ENCODE results near the gene DLGAP1. TPM values are rescaled to one million over a fixed set of nuclear protein-coding genes. Genes with fewer than 3 reads are reported as not detected.
A peak's percentile ranks its signal among the peaks of the same experiment; 100 is the strongest.

Gene DLGAP1
- total and polyA plus RNA-seq, 2 of the 13 experiments (the other 11 are each of a cell fraction or from before 2014, with no cell fraction given), result 0.01 TPM; not detected in 1

GRCh38 chr18:3593381-3593903 lies 861.7 kb downstream of the DLGAP1 start (continued):
- TF ChIP-seq, protein P1, sequence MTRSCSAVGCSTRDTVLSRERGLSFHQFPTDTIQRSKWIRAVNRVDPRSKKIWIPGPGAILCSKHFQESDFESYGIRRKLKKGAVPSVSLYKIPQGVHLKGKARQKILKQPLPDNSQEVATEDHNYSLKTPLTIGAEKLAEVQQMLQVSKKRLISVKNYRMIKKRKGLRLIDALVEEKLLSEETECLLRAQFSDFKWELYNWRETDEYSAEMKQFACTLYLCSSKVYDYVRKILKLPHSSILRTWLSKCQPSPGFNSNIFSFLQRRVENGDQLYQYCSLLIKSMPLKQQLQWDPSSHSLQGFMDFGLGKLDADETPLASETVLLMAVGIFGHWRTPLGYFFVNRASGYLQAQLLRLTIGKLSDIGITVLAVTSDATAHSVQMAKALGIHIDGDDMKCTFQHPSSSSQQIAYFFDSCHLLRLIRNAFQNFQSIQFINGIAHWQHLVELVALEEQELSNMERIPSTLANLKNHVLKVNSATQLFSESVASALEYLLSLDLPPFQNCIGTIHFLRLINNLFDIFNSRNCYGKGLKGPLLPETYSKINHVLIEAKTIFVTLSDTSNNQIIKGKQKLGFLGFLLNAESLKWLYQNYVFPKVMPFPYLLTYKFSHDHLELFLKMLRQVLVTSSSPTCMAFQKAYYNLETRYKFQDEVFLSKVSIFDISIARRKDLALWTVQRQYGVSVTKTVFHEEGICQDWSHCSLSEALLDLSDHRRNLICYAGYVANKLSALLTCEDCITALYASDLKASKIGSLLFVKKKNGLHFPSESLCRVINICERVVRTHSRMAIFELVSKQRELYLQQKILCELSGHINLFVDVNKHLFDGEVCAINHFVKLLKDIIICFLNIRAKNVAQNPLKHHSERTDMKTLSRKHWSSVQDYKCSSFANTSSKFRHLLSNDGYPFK (CRISPR knock-in tag; IDR thresholded peaks at IDR 0.05; ENCODE audit: borderline replicate concordance), result no peak
- TF ChIP-seq TFAP4 (IDR thresholded peaks at IDR 0.05; ENCODE audit: borderline replicate concordance, low read depth) (no peak), POLR2G (IDR thresholded peaks at IDR 0.05; ENCODE audit: low read depth, low read length) (peak; percentile 21; the same call in 1 of the 2 replicates), BRD4 (CRISPR knock-in tag; IDR thresholded peaks at IDR 0.05) (peak; percentile 40; the same call in 1 of the 2 replicates), HIC2 (CRISPR knock-in tag; IDR thresholded peaks at IDR 0.05; ENCODE audit: low read depth) (no peak), KMT2A (CRISPR knock-in tag; IDR thresholded peaks at IDR 0.05) (peak; percentile 38; the same call in 1 of the 2 replicates), ERF (CRISPR knock-in tag; IDR thresholded peaks at IDR 0.05) (no peak), KLF16 (CRISPR knock-in tag; IDR thresholded peaks at IDR 0.05) (0 out of 4 replicates have a peak, but pooled peaks of 1 of the 2 experiments have one; percentile 36), POLR2A (IDR thresholded peaks at IDR 0.05; ENCODE audit: insufficient read depth in 1 of 2, low read depth in 2 of 2, low read length in 2 of 2) (peak in 1 of 2 experiments; percentile 4; a peak in 1 of 4 replicates), FIP1L1 (IDR thresholded peaks at IDR 0.05; ENCODE audit: borderline replicate concordance, insufficient read depth, low read depth, low read length) (no peak), ZFP1 (CRISPR knock-in tag; IDR thresholded peaks at IDR 0.05) (0 out of 2 replicates have a peak, but pooled peaks have one; percentile 6), GFI1 (CRISPR knock-in tag; IDR thresholded peaks at IDR 0.05; ENCODE audit: borderline replicate concordance) (no peak), SOX5 (CRISPR knock-in tag; IDR thresholded peaks at IDR 0.05; ENCODE audit: borderline replicate concordance) (no peak), ZFP82 (CRISPR knock-in tag; IDR thresholded peaks at IDR 0.05; ENCODE audit: borderline replicate concordance) (0 out of 2 replicates have a peak, but pooled peaks have one; percentile 60), SP5 (CRISPR knock-in tag; IDR thresholded peaks at IDR 0.05; ENCODE audit: borderline replicate concordance, low read depth) (no peak), ZNF292 (CRISPR knock-in tag; IDR thresholded peaks at IDR 0.05; ENCODE audit: borderline replicate concordance, low read depth) (no peak), PHF8 (CRISPR knock-in tag; IDR thresholded peaks at IDR 0.05) (peak; percentile 24; the same call in 1 of the 2 replicates), ZNF501 (CRISPR knock-in tag; IDR thresholded peaks at IDR 0.05) (0 out of 2 replicates have a peak, but pooled peaks have one; percentile 42), SKI (IDR thresholded peaks at IDR 0.05; ENCODE audit: partially characterized antibody) (peak; percentile 82), CCDC6 (CRISPR knock-in tag; IDR thresholded peaks at IDR 0.05) (0 out of 2 replicates have a peak, but pooled peaks have one; percentile 19), KDM2A (CRISPR knock-in tag; IDR thresholded peaks at IDR 0.05; ENCODE audit: borderline replicate concordance, low read depth) (peak; percentile 29; the same call in 1 of the 2 replicates), ZNF430 (CRISPR knock-in tag; IDR thresholded peaks at IDR 0.05) (0 out of 2 replicates have a peak, but pooled peaks have one; percentile 14)

All from HepG2 (cell line).